Measurements from ENCODE around the gene SLU7. TPM values are rescaled to one million over a fixed set of nuclear protein-coding genes. Genes with fewer than 3 reads are reported as not detected.

SLU7 gene
- total and polyA plus RNA-seq, 10 donors = 32.1 to 114 (median 55.7) TPM

GRCh38 chr5:160359816-160360215 is 59.1 kb downstream of the SLU7 start:
- DNase-seq = no peak
- Histone ChIP-seq H3K4me3 (no peak overlapping the region), H3K27me3 (replicated peaks in 1 of 7) (no peaks in the 10 kb centered on the region), H3K4me1 (peaks cover 0 to 26% (median 10%) of the 10 kb centered on the region in 6 donors), H3K36me3 (no peaks in the 10 kb centered on the region), H3K9me3 (no peaks in the 10 kb centered on the region), H3K27ac (peak overlapping the region in 2 of 8 donors; percentile 25 to 57)
- 46 to 63% (median 59%) methylated on average over 4 of the region's 4 CpGs for WGBS, 5 donors
- no peak for TF ChIP-seq POLR2A (IDR thresholded peaks at IDR 0.05)
- no peak for TF ChIP-seq POLR2AphosphoS5 (IDR thresholded peaks at IDR 0.05)
- TF ChIP-seq CTCF (IDR thresholded peaks at IDR 0.05 in 8 of 11, conservative IDR thresholded peaks at IDR 0.05 in 3 of 11) = no peak
- intact Hi-C loops (cut with DNase I; ENCODE audit: low total_unique reads) = no loop called here

GRCh38 chr5:160359242-160359641 is 59.6 kb downstream of the SLU7 start:
- Histone ChIP-seq H3K9me3 (no peaks in the 10 kb centered on the region), H3K27ac (peak overlapping the region in 2 of 8 donors; percentile 25 to 57)
- intact Hi-C loops (cut with DNase I; ENCODE audit: low total_unique reads) = no loop called here

GRCh38 chr5:160357861-160358411 is 60.9 kb downstream of the SLU7 start:
- WGBS, 5 donors = 46 to 69% (median 62%) methylated on average over 7 of the region's 7 CpGs
- H3K27ac ChIP-seq = peak overlapping the region in 4 of 8 donors; percentile 22 to 49 (median 44)
- H3K27me3 ChIP-seq (replicated peaks in 1 of 7) = no peaks in the 10 kb centered on the region
- no peaks in the 10 kb centered on the region for H3K36me3 ChIP-seq
- intact Hi-C loops (cut with DNase I; ENCODE audit: low total_unique reads) = no loop called here
- H3K4me1 ChIP-seq = peaks cover 0 to 24% (median 8%) of the 10 kb centered on the region in 6 donors
- no peak for TF ChIP-seq CTCF (IDR thresholded peaks at IDR 0.05 in 8 of 11, conservative IDR thresholded peaks at IDR 0.05 in 3 of 11)
- no peak for TF ChIP-seq POLR2AphosphoS5 (IDR thresholded peaks at IDR 0.05)
- no peak for TF ChIP-seq POLR2A (IDR thresholded peaks at IDR 0.05)
- H3K9me3 ChIP-seq = no peaks in the 10 kb centered on the region
- H3K4me3 ChIP-seq = no peak overlapping the region
- no peak for DNase-seq

More at GRCh38 chr5:160359242-160359641, 59.6 kb downstream of the SLU7 start:
- H3K27me3 ChIP-seq (replicated peaks in 1 of 7) = no peaks in the 10 kb centered on the region
- H3K4me1 ChIP-seq = peaks cover 0 to 26% (median 10%) of the 10 kb centered on the region in 6 donors
- H3K36me3 ChIP-seq = no peaks in the 10 kb centered on the region
- no peak for DNase-seq
- WGBS, 5 donors = 0 to 34% (median 0%) methylated on average over 1 of the region's 1 CpG
- TF ChIP-seq POLR2A (IDR thresholded peaks at IDR 0.05) (no peak), CTCF (IDR thresholded peaks at IDR 0.05 in 8 of 11, conservative IDR thresholded peaks at IDR 0.05 in 3 of 11) (no peak), POLR2AphosphoS5 (IDR thresholded peaks at IDR 0.05) (no peak)
- no peak overlapping the region for H3K4me3 ChIP-seq

GRCh38 chr5:160357394-160357793 is 61.5 kb downstream of the SLU7 start:
- no peak for TF ChIP-seq POLR2AphosphoS5 (IDR thresholded peaks at IDR 0.05)
- no peak for TF ChIP-seq CTCF (IDR thresholded peaks at IDR 0.05 in 8 of 11, conservative IDR thresholded peaks at IDR 0.05 in 3 of 11)
- TF ChIP-seq POLR2A (IDR thresholded peaks at IDR 0.05) = no peak
- Histone ChIP-seq H3K36me3 (no peaks in the 10 kb centered on the region), H3K27ac (peak overlapping the region in 3 of 8 donors; percentile 22 to 49 (median 41)), H3K4me1 (peaks cover 0 to 21% (median 8%) of the 10 kb centered on the region in 6 donors), H3K27me3 (replicated peaks in 1 of 7) (no peaks in the 10 kb centered on the region), H3K9me3 (no peaks in the 10 kb centered on the region), H3K4me3 (no peak overlapping the region)
- intact Hi-C loops (cut with DNase I; ENCODE audit: low total_unique reads) = no loop called here
- no peak for DNase-seq
- WGBS, 5 donors = 65 to 74% (median 72%) methylated on average over 7 of the region's 7 CpGs
